SU-DHL-6 (cell line): Measurements from ENCODE around the gene ST3GAL4.

ENCODE experiments used
- H2AFZ ChIP-seq: fragments of 200-600 bp; sonication (generic); 2 replicates; pipeline ENCODE4 v1.6.1; 2014; ENCODE audit warnings: low read depth, mild to moderate bottlenecking, moderate library complexity, mixed read lengths, antibody characterized with exemption, low read length; ENCODE audit not compliant: severe bottlenecking
- H3F3A ChIP-seq: fragments of 200-600 bp; shearing (Covaris generic); 2 replicates; pipeline ENCODE4 v1.6.0; 2016; ENCODE audit warnings: antibody characterized with exemption, mild to moderate bottlenecking; ENCODE audit not compliant: insufficient read depth
- H3K27ac ChIP-seq: fragments of 200-600 bp; sonication (generic); 2 replicates; pipeline ENCODE4 v1.5.1; 2016; ENCODE audit warnings: low read depth, mild to moderate bottlenecking, low read length, moderate library complexity, mixed read lengths
- H3K27me3 ChIP-seq: fragments of 200-600 bp; sonication (generic), shearing (Covaris generic); 2 replicates; pipeline ENCODE4 v1.6.0; 2014; ENCODE audit warnings: mild to moderate bottlenecking, low read length
- H3K36me3 ChIP-seq: fragments of 200-600 bp; sonication (generic); 2 replicates; pipeline ENCODE4 v1.6.1; 2014; ENCODE audit warnings: mild to moderate bottlenecking, low read length, mixed read lengths
- H3K4me2 ChIP-seq: fragments of 300-600, 200-600 bp; shearing (Covaris generic), sonication (generic); 2 replicates; pipeline ENCODE4 v1.6.0; 2014; ENCODE audit warnings: low read length, low read depth, mild to moderate bottlenecking; ENCODE audit not compliant: poor library complexity, severe bottlenecking
- H3K4me3 ChIP-seq: fragments of 200-600 bp; sonication (generic); 2 replicates; pipeline ENCODE4 v1.5.1; 2014; ENCODE audit warnings: antibody characterized with exemption, low read length, mild to moderate bottlenecking, mixed read lengths; ENCODE audit not compliant: insufficient read depth, poor library complexity, severe bottlenecking
- H3K79me2 ChIP-seq: fragments of 200-600 bp; sonication (generic); 2 replicates; pipeline ENCODE4 v1.6.1; 2014; ENCODE audit warnings: mild to moderate bottlenecking, low read length, moderate library complexity; ENCODE audit not compliant: insufficient read depth
- H3K9ac ChIP-seq: fragments of 200-600 bp; sonication (generic); 2 replicates; pipeline ENCODE4 v1.7.0; 2014; ENCODE audit warnings: mild to moderate bottlenecking, low read length
- H3K9me2 ChIP-seq: fragments of 200-600 bp; sonication (generic); replicated peaks from 2 replicates; pipeline ENCODE4 v1.6.1; 2014; ENCODE audit warnings: low read length; ENCODE audit not compliant: insufficient read depth
- H3K9me3 ChIP-seq: fragments of 200-600 bp; sonication (generic); 2 replicates; pipeline ENCODE4 v1.6.1; 2014; ENCODE audit warnings: low read length, mixed read lengths; ENCODE audit not compliant: insufficient read depth
- H4K20me1 ChIP-seq: fragments of 200-600 bp; sonication (generic); 2 replicates; pipeline ENCODE4 v1.6.1; 2014; ENCODE audit warnings: low read depth, mild to moderate bottlenecking, antibody characterized with exemption, low read length, moderate library complexity, mixed read lengths
- EZH2phosphoT487 ChIP-seq: fragments of 200-600 bp; sonication (generic), shearing (Covaris generic); conservative IDR thresholded peaks from 2 replicates; pipeline ENCODE4 v1.6.1; 2018; ENCODE audit warnings: mild to moderate bottlenecking, antibody characterized with exemption, low read length, moderate library complexity, mixed read lengths
- TF ChIP-seq, protein P1 (sequence below): fragments of 200-600 bp; sonication (generic); IDR thresholded peaks from one replicate; pipeline ENCODE4 v1.5.1; 2017; ENCODE audit warnings: antibody characterized with exemption, mild to moderate bottlenecking, low read length, moderate library complexity; ENCODE audit not compliant: insufficient read depth, poor library complexity, severe bottlenecking

Gene ST3GAL4

GRCh38 chr11:126319374-126319740 is 36.1 kb upstream of the ST3GAL4 start:
- Histone ChIP-seq H2AFZ (no peak overlapping the region), H3K9me3 (no peaks in the 10 kb centered on the region), H4K20me1 (no peaks in the 10 kb centered on the region), H3K36me3 (no peaks in the 10 kb centered on the region), H3K79me2 (no peaks in the 10 kb centered on the region), H3K27me3 (no peaks in the 10 kb centered on the region), H3K4me3 (no peak overlapping the region), H3K4me2 (no peak overlapping the region), H3K9me2 (no peaks in the 10 kb centered on the region), H3K27ac (no peak overlapping the region), H3K9ac (no peak overlapping the region), H3F3A (no peaks in the 10 kb centered on the region)
- TF ChIP-seq EZH2phosphoT487, result no peak
- TF ChIP-seq, protein P1, sequence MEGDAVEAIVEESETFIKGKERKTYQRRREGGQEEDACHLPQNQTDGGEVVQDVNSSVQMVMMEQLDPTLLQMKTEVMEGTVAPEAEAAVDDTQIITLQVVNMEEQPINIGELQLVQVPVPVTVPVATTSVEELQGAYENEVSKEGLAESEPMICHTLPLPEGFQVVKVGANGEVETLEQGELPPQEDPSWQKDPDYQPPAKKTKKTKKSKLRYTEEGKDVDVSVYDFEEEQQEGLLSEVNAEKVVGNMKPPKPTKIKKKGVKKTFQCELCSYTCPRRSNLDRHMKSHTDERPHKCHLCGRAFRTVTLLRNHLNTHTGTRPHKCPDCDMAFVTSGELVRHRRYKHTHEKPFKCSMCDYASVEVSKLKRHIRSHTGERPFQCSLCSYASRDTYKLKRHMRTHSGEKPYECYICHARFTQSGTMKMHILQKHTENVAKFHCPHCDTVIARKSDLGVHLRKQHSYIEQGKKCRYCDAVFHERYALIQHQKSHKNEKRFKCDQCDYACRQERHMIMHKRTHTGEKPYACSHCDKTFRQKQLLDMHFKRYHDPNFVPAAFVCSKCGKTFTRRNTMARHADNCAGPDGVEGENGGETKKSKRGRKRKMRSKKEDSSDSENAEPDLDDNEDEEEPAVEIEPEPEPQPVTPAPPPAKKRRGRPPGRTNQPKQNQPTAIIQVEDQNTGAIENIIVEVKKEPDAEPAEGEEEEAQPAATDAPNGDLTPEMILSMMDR, result no peak

DNA sequence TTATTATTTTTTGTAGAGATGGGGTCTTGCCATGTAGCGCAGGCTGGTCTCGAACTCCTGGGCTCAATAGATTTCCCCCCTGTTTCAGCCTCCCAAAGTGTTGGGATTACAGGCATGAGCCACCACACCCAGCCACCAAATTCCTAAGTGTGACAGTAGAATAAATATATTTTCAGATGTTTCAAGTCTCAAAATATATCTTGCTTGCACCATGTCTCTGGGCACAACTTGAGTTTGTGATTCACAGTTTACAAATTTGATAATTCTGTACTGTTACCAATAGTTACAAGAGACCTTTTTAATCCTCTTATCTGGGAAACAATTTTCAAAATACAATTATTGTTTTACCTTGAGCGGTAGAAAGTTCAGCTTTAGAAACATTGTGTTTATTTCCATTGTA is 32.5 kb upstream of the ST3GAL4 start:
- no peak overlapping the region for H3K9ac ChIP-seq
- no peaks in the 10 kb centered on the region for H3K9me3 ChIP-seq

GRCh38 chr11:126327281-126328000 is 28.0 kb upstream of the ST3GAL4 start:
- Histone ChIP-seq H3K9me2 (no peaks in the 10 kb centered on the region), H3K27me3 (no peaks in the 10 kb centered on the region), H3K9me3 (no peaks in the 10 kb centered on the region), H3K4me2 (no peak overlapping the region), H4K20me1 (no peaks in the 10 kb centered on the region), H3K79me2 (no peaks in the 10 kb centered on the region), H3K4me3 (no peak overlapping the region), H3K27ac (no peak overlapping the region), H2AFZ (no peak overlapping the region), H3K9ac (no peak overlapping the region), H3K36me3 (no peaks in the 10 kb centered on the region), H3F3A (no peaks in the 10 kb centered on the region)
- TF ChIP-seq, protein P1, result no peak
- TF ChIP-seq EZH2phosphoT487, result no peak

More for the DNA sequence above, 32.5 kb upstream of the ST3GAL4 start:
- H4K20me1 ChIP-seq, result no peaks in the 10 kb centered on the region
- H2AFZ ChIP-seq, result no peak overlapping the region
- no peaks in the 10 kb centered on the region for H3K9me2 ChIP-seq
- no peaks in the 10 kb centered on the region for H3F3A ChIP-seq
- no peak overlapping the region for H3K4me2 ChIP-seq
- no peak overlapping the region for H3K4me3 ChIP-seq
- TF ChIP-seq, protein P1, result no peak
- TF ChIP-seq EZH2phosphoT487, result no peak
- no peaks in the 10 kb centered on the region for H3K27me3 ChIP-seq
- H3K79me2 ChIP-seq, result no peaks in the 10 kb centered on the region
- H3K36me3 ChIP-seq, result no peaks in the 10 kb centered on the region
- H3K27ac ChIP-seq, result no peak overlapping the region
